ENCODE results near the gene CALCOCO1.

The CALCOCO1 gene

GRCh38 chr12:53709671-53710070 lies 17.6 kb downstream of the CALCOCO1 start:
- no peak for TF ChIP-seq POLR2A (IDR thresholded peaks at IDR 0.05; ENCODE audit: low read length)
- TF ChIP-seq GATA1 (IDR thresholded peaks at IDR 0.05; ENCODE audit: low read depth, low read length): no peak
- DNase-seq: no peak

- DNase-seq: no peak
Measured at GRCh38 chr12:53706080-53706479, 21.2 kb downstream of the CALCOCO1 start.

GRCh38 chr12:53703756-53704155 lies 23.5 kb downstream of the CALCOCO1 start:
- TF ChIP-seq POLR2A (IDR thresholded peaks at IDR 0.05; ENCODE audit: low read length): no peak
- TF ChIP-seq GATA1 (IDR thresholded peaks at IDR 0.05; ENCODE audit: low read depth, low read length): no peak
- DNase-seq: no peak

More at GRCh38 chr12:53706080-53706479, 21.2 kb downstream of the CALCOCO1 start:
- TF ChIP-seq GATA1 (IDR thresholded peaks at IDR 0.05; ENCODE audit: low read depth, low read length) (no peak), POLR2A (IDR thresholded peaks at IDR 0.05; ENCODE audit: low read length) (no peak)

- peak; percentile 60 to 80 for DNase-seq
- TF ChIP-seq POLR2A (IDR thresholded peaks at IDR 0.05; ENCODE audit: low read length): no peak
- TF ChIP-seq GATA1 (IDR thresholded peaks at IDR 0.05; ENCODE audit: low read depth, low read length): no peak
Measured at GRCh38 chr12:53701518-53702264, 25.6 kb downstream of the CALCOCO1 start.

GRCh38 chr12:53700567-53700966 lies 26.7 kb downstream of the CALCOCO1 start:
- DNase-seq: no peak
- TF ChIP-seq GATA1 (IDR thresholded peaks at IDR 0.05; ENCODE audit: low read depth, low read length): no peak
- no peak for TF ChIP-seq POLR2A (IDR thresholded peaks at IDR 0.05; ENCODE audit: low read length)

GRCh38 chr12:53699678-53700025 lies 27.6 kb downstream of the CALCOCO1 start:
- DNase-seq: no peak
- no peak for TF ChIP-seq POLR2A (IDR thresholded peaks at IDR 0.05; ENCODE audit: low read length)
- no peak for TF ChIP-seq GATA1 (IDR thresholded peaks at IDR 0.05; ENCODE audit: low read depth, low read length)

- no peak for DNase-seq
- TF ChIP-seq POLR2A (IDR thresholded peaks at IDR 0.05; ENCODE audit: low read length) (no peak), GATA1 (IDR thresholded peaks at IDR 0.05; ENCODE audit: low read depth, low read length) (no peak)
Measured at GRCh38 chr12:53698948-53699677, 28.1 kb downstream of the CALCOCO1 start.

- no peak for DNase-seq
- TF ChIP-seq POLR2A (IDR thresholded peaks at IDR 0.05; ENCODE audit: low read length): no peak
- TF ChIP-seq GATA1 (IDR thresholded peaks at IDR 0.05; ENCODE audit: low read depth, low read length): no peak
Measured at GRCh38 chr12:53696655-53697331, 30.5 kb downstream of the CALCOCO1 start.

- DNase-seq: peak; percentile 37 to 45
- TF ChIP-seq GATA1 (IDR thresholded peaks at IDR 0.05; ENCODE audit: low read depth, low read length) (no peak), POLR2A (IDR thresholded peaks at IDR 0.05; ENCODE audit: low read length) (no peak)
Measured at GRCh38 chr12:53696285-53696654, 31.0 kb downstream of the CALCOCO1 start.

- no peak for DNase-seq
- TF ChIP-seq GATA1 (IDR thresholded peaks at IDR 0.05; ENCODE audit: low read depth, low read length) (no peak), POLR2A (IDR thresholded peaks at IDR 0.05; ENCODE audit: low read length) (no peak)
Measured at GRCh38 chr12:53695152-53696145, 31.8 kb downstream of the CALCOCO1 start.

- no peak for DNase-seq
- TF ChIP-seq GATA1 (IDR thresholded peaks at IDR 0.05; ENCODE audit: low read depth, low read length) (no peak), POLR2A (IDR thresholded peaks at IDR 0.05; ENCODE audit: low read length) (no peak)
Measured at GRCh38 chr12:53694756-53695151, 32.5 kb downstream of the CALCOCO1 start.

GRCh38 chr12:53688134-53688533 lies 39.1 kb downstream of the CALCOCO1 start:
- no peak for TF ChIP-seq POLR2A (IDR thresholded peaks at IDR 0.05; ENCODE audit: low read length)
- no peak for TF ChIP-seq GATA1 (IDR thresholded peaks at IDR 0.05; ENCODE audit: low read depth, low read length)
- DNase-seq: no peak

GRCh38 chr12:53686436-53686835 lies 40.8 kb downstream of the CALCOCO1 start:
- TF ChIP-seq POLR2A (IDR thresholded peaks at IDR 0.05; ENCODE audit: low read length) (no peak), GATA1 (IDR thresholded peaks at IDR 0.05; ENCODE audit: low read depth, low read length) (no peak)
- no peak for DNase-seq
